Kidney (tissue), 14 donors: ENCODE results near the gene MAOA. TPM values are rescaled to one million over a fixed set of nuclear protein-coding genes. Genes with fewer than 3 reads are reported as not detected.
A peak's percentile ranks its signal among the peaks of the same experiment; 100 is the strongest.
"Not testable (repeated sequence)": the region's sequence is repeated elsewhere in the genome, so short reads cannot be mapped to it uniquely, and the experiment has no call there.

Experiments
- DNase-seq, 5 donors: peaks; one replicate each; pipeline ENCODE4 v3.0.0-alpha.2; 2013 to 2020
- FAIRE-seq: peaks from 2 replicates; lab custom pipeline; 2012; peaks lifted over from hg19 to GRCh38; lab: Jason Lieb, UNC
- H3K27ac ChIP-seq, 2 donors: one replicate each; pipeline ENCODE4 v1.7.0; 2013; ENCODE audit warnings: low read depth in 2 of 2, low read length in 2 of 2, inconsistent platforms in 1 of 2
- H3K27me3 ChIP-seq: one replicate; pipeline ENCODE4 v1.7.1; 2013; ENCODE audit warnings: low read length, inconsistent platforms; ENCODE audit not compliant: control insufficient read depth, insufficient read depth
- H3K36me3 ChIP-seq, 3 donors: one replicate each; pipeline versions ENCODE4 v1.7.0 to v1.7.1; 2013; ENCODE audit warnings: low read length in 3 of 3, control low read depth in 1 of 3, inconsistent platforms in 1 of 3; ENCODE audit not compliant: insufficient read depth in 3 of 3, control insufficient read depth in 2 of 3
- H3K4me1 ChIP-seq, 3 donors: one replicate each; pipeline versions ENCODE4 v1.7.0 to v1.7.1; 2013; ENCODE audit warnings: low read length in 3 of 3, inconsistent platforms in 1 of 3, low read depth in 1 of 3; ENCODE audit not compliant: control insufficient read depth in 2 of 3, insufficient read depth in 2 of 3
- H3K4me3 ChIP-seq, 3 donors: one replicate each; pipeline versions ENCODE4 v1.7.0 to v1.8.1; 2013; ENCODE audit warnings: low read length in 3 of 3, control low read depth in 1 of 3, inconsistent platforms in 1 of 3
- H3K9ac ChIP-seq, 3 donors: one replicate each; pipeline versions ENCODE4 v1.7.0 to v1.7.1; 2013; ENCODE audit warnings: low read length in 3 of 3, control low read depth in 1 of 3, inconsistent platforms in 1 of 3
- H3K9me3 ChIP-seq, 3 donors: one replicate each; pipeline versions ENCODE4 v1.7.0 to v1.7.1; 2013; ENCODE audit warnings: low read length in 3 of 3, control low read depth in 1 of 3, inconsistent platforms in 1 of 3; ENCODE audit not compliant: control insufficient read depth in 2 of 3, insufficient read depth in 1 of 3
- intact Hi-C: fragments of 100-400 bp; cut with DNase I; formaldehyde crosslinking; loops from one replicate; pipeline ENCODE4 v1.11.1; 2022
- polyA plus RNA-seq: library from polyadenylated mRNA; stranded (reverse); fragments of 350-450 nt; fragmentation: Illumina TruSeq; extraction: RNeasy Lipid Tissue Mini Kit (QIAGEN cat#74804); gene quantifications from one replicate; pipeline ENCODE4 v1.2.3, GENCODE V29; 2014; ENCODE audit warnings: low read depth, low replicate concordance; ENCODE audit not compliant: insufficient read depth
- total RNA-seq: library from RNA; stranded (reverse); fragmentation: NEBNext Ultra II Directional; extraction: Animal tissue kit (Norgen Biotek cat#: 25700); gene quantifications from one replicate; pipeline ENCODE4 v1.2.1, GENCODE V29; 2021
- TF ChIP-seq, protein P1 (sequence below): IDR thresholded peaks from 3 replicates; pipeline ENCODE4 v1.5.1; 2012; ENCODE audit warnings: mild to moderate bottlenecking, moderate library complexity, borderline replicate concordance; ENCODE audit not compliant: insufficient read depth; ENCODE audit errors: extremely low read depth
- donor health status: control.
- donor health status: control.
- donor health status: control.
- donor health status: control.
- donor health status: control.
- donor health status: DM: yes; HTN: yes; CAD: no.
- donor health status: Normal renal cell carcinoma (clear cell type).

Gene MAOA
- total and polyA plus RNA-seq, 2 donors from 2014 or later = 134 to 227 TPM

DNA sequence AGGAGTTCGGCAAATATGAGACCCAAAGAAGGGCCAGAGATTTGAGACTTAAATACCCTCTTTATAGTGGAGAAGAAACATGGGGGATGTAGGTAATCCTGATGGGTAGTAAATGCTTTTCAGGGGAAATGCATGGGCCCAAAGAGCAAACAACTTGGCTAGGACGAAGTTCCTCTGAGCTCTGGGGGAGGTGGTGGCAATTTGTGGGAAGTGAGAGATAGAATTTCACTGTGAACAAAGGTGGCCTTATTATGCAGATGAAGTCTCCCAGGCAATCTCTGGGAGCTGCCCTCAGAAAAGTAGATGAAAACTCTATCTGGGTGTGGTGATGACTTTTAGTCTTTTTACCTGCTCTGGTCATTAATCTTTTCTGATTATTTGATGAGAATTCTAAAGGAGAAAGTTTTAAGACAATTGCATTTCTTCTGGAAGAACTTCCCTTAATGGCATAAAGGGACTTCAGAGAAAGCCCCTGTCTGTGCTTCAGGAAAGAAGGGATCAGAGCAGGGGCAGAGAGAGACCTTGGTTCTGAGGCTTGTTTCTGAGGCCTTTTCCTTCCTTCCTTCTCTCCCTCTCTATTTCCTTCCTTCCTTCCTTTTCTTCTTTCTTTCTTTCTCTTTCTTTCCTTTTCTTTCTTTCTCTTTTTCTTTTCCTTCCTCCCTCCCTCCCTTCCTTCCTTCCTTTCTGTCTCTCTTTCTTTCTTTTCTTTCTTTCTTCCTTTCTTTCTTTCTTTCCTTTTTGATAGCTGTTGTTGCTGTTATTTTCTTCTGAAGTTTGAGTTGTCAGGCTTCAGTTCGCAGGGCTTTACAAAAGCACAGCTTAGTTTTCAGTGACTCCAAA lies 37.5 kb upstream of the MAOA start:
- no peak for FAIRE-seq
- no peak overlapping the region for H3K4me3 ChIP-seq
- H3K27me3 ChIP-seq = no peaks in the 10 kb centered on the region

DNA sequence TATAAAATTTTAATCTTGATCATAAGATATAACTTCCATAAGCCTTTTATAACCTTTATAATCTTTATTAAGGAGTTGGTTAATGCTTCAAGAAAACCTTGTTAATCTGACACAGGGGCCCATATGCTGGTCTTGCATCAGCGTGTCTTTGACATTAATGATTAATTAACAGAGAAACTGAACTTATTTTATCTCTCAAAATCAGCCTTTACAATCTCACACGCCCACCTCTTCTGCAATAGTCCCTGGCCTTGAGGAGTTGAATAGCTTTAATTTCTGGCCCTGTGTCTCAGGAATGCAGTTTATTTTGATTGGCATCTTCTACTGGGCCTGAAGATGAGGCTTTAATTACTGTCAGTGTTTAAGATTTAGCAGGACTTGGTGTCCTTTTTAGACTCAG lies 36.2 kb upstream of the MAOA start:
- FAIRE-seq, H3K9me3 ChIP-seq, H3K4me3 ChIP-seq, H3K27me3 ChIP-seq, H3K27ac ChIP-seq, H3K4me1 ChIP-seq, H3K9ac ChIP-seq, intact Hi-C loops, H3K36me3 ChIP-seq: not testable (repeated sequence)
- peak in 1 of 5 donors; percentile 10 for DNase-seq

More for the DNA sequence above, 37.5 kb upstream of the MAOA start:
- Histone ChIP-seq H3K9me3 (no peaks in the 10 kb centered on the region), H3K36me3 (no peaks in the 10 kb centered on the region), H3K9ac (no peak overlapping the region), H3K27ac (no peak overlapping the region), H3K4me1 (no peaks in the 10 kb centered on the region)
- intact Hi-C loops = no loop called here
- DNase-seq = peak in 3 of 5 donors; percentile 11 to 26 (median 21)
- TF ChIP-seq, protein P1, sequence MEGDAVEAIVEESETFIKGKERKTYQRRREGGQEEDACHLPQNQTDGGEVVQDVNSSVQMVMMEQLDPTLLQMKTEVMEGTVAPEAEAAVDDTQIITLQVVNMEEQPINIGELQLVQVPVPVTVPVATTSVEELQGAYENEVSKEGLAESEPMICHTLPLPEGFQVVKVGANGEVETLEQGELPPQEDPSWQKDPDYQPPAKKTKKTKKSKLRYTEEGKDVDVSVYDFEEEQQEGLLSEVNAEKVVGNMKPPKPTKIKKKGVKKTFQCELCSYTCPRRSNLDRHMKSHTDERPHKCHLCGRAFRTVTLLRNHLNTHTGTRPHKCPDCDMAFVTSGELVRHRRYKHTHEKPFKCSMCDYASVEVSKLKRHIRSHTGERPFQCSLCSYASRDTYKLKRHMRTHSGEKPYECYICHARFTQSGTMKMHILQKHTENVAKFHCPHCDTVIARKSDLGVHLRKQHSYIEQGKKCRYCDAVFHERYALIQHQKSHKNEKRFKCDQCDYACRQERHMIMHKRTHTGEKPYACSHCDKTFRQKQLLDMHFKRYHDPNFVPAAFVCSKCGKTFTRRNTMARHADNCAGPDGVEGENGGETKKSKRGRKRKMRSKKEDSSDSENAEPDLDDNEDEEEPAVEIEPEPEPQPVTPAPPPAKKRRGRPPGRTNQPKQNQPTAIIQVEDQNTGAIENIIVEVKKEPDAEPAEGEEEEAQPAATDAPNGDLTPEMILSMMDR = no peak

DNA sequence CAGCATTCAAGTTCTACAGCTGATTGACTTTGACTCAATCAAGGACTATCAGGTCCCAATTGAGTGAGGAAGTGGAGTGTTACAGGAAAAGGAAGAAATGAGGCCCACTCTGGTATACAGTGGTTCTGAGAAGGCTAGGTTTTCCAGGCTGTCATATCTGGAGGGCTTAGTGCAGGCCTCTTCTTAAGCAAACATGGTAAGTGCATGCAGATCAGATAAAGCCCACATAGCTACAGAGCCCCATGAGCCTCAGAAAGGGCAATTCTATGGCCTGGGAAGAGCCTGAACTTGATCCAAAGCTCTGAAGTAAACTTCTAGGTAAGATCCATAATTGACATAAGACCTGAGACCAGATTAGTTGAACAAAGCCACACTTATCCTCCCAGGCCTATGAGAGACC lies 29.0 kb upstream of the MAOA start:
- FAIRE-seq = no peak
- Histone ChIP-seq H3K9me3 (no peaks in the 10 kb centered on the region), H3K4me1 (no peaks in the 10 kb centered on the region), H3K27me3 (no peaks in the 10 kb centered on the region), H3K4me3 (no peak overlapping the region), H3K9ac (no peak overlapping the region), H3K36me3 (no peaks in the 10 kb centered on the region), H3K27ac (no peak overlapping the region)
- DNase-seq = no peak
- intact Hi-C loops = no loop called here
- TF ChIP-seq, protein P1 = no peak

DNA sequence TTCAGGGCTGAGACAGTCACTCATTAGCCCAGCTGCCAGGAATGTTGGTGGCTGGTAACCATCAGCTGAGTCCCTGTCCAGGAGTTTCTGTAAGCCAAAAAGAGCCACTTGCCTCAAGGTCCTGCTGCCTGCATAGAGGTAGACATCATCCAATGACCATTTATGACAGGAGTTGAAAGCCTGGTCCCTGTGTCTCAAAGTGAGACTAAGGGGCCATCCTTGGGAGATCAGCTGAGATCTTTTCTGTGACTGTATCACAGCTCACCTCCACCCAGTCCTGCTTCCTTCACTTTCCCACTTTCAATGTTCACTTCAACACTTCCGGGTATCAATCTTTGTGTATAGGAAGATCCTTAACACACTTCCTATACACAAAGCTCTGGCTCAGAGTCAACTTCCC lies 28.4 kb upstream of the MAOA start:
- TF ChIP-seq, protein P1 = no peak
- Histone ChIP-seq H3K9ac (no peak overlapping the region), H3K4me1 (no peaks in the 10 kb centered on the region), H3K27me3 (no peaks in the 10 kb centered on the region), H3K36me3 (no peaks in the 10 kb centered on the region), H3K4me3 (no peak overlapping the region), H3K27ac (no peak overlapping the region), H3K9me3 (no peaks in the 10 kb centered on the region)
- intact Hi-C loops = no loop called here
- DNase-seq (no peak), FAIRE-seq (no peak)
